HepG2 (cell line): Measurements from ENCODE around the gene ANXA10.

Experiments
- CBX1 ChIP-seq: IDR thresholded peaks from one replicate; pipeline ENCODE4 v1.6.1; 2016; ENCODE audit warnings: antibody characterized with exemption, low read depth
- TF ChIP-seq, protein P1 (sequence below): sonication (generic); formaldehyde crosslinking; IDR thresholded peaks from 2 replicates; pipeline ENCODE4 v1.5.0; 2020; ENCODE audit warnings: mild to moderate bottlenecking, missing genetic modification reagents, moderate library complexity

DNA sequence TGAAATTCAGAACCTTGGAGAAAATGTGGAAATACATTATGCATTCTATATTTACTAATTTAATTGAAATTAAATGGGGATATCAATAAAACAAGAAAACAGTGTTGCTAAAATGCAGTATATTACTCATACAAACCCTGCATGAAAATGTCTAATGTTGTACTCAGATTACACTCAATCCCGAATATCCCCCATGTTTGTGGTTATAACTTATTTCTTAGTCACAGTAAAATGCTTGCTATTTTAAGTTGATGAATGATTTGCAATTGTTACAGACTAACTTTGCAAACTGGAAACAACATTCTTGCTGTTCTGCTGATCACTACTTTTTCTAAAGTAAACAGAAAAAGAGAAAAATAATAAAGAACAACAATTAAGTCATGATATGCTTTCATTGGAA, 33.1 kb upstream of the ANXA10 start:
- no peak for TF ChIP-seq CBX1
- TF ChIP-seq, protein P1, sequence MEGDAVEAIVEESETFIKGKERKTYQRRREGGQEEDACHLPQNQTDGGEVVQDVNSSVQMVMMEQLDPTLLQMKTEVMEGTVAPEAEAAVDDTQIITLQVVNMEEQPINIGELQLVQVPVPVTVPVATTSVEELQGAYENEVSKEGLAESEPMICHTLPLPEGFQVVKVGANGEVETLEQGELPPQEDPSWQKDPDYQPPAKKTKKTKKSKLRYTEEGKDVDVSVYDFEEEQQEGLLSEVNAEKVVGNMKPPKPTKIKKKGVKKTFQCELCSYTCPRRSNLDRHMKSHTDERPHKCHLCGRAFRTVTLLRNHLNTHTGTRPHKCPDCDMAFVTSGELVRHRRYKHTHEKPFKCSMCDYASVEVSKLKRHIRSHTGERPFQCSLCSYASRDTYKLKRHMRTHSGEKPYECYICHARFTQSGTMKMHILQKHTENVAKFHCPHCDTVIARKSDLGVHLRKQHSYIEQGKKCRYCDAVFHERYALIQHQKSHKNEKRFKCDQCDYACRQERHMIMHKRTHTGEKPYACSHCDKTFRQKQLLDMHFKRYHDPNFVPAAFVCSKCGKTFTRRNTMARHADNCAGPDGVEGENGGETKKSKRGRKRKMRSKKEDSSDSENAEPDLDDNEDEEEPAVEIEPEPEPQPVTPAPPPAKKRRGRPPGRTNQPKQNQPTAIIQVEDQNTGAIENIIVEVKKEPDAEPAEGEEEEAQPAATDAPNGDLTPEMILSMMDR, result no peak
